GM18502 (cell line): ENCODE results near the gene MLYCD.

Experiments
- ATAC-seq: cut with Tn5 transposase; IDR thresholded peaks from one replicate; pipeline ENCODE4 v1.9.1; 2021; ENCODE audit warnings: mild to moderate bottlenecking; ENCODE audit not compliant: unreplicated experiment, poor library complexity

MLYCD gene

GRCh38 chr16:83895942-83896341 is 3.0 kb upstream of the MLYCD start:
- no peak for ATAC-seq

GRCh38 chr16:83899272-83899897 is 470 bp downstream of the MLYCD start:
- ATAC-seq = peak; percentile 68

GRCh38 chr16:83899978-83900377 is 1.1 kb downstream of the MLYCD start:
- no peak for ATAC-seq

GRCh38 chr16:83900571-83900970 is 1.7 kb downstream of the MLYCD start:
- ATAC-seq = no peak

- no peak for ATAC-seq
These were observed 2.2 kb downstream of the MLYCD start for GRCh38 chr16:83901101-83901500.

- ATAC-seq = no peak
These were observed 4.8 kb downstream of the MLYCD start for GRCh38 chr16:83903751-83904150.

- ATAC-seq = no peak
These were observed 7.8 kb downstream of the MLYCD start for GRCh38 chr16:83906683-83907082.

- ATAC-seq = no peak
These were observed 8.2 kb downstream of the MLYCD start for GRCh38 chr16:83907111-83907510.

- no peak for ATAC-seq
These were observed 8.8 kb downstream of the MLYCD start for GRCh38 chr16:83907631-83908250.

- ATAC-seq = no peak
These were observed 9.9 kb downstream of the MLYCD start for GRCh38 chr16:83908798-83909197.

- no peak for ATAC-seq
These were observed 12.4 kb downstream of the MLYCD start for GRCh38 chr16:83911290-83911689.

- ATAC-seq = no peak
These were observed 13.8 kb downstream of the MLYCD start for GRCh38 chr16:83912519-83913244.

- no peak for ATAC-seq
These were observed 14.3 kb downstream of the MLYCD start for GRCh38 chr16:83913245-83913633.

GRCh38 chr16:83914091-83914710 is 15.3 kb downstream of the MLYCD start:
- no peak for ATAC-seq

GRCh38 chr16:83915081-83915480 is 16.2 kb downstream of the MLYCD start:
- no peak for ATAC-seq

GRCh38 chr16:83915491-83915890 is 16.6 kb downstream of the MLYCD start:
- no peak for ATAC-seq

- no peak for ATAC-seq
These were observed 18.5 kb downstream of the MLYCD start for GRCh38 chr16:83917152-83918120.

GRCh38 chr16:83920894-83921491 is 22.1 kb downstream of the MLYCD start:
- no peak for ATAC-seq

- no peak for ATAC-seq
These were observed 24.9 kb downstream of the MLYCD start for GRCh38 chr16:83923581-83924365.
